Gastrocnemius medialis (tissue), 4 donors: ENCODE results near the gene MAPK12. TPM values are rescaled to one million over a fixed set of nuclear protein-coding genes. Genes with fewer than 3 reads are reported as not detected.

Source experiments
- ATAC-seq, 2 donors: fragments of 150-250 bp; one replicate each; pipeline ENCODE4 v1.9.1; 2016
- DNase-seq, 2 donors: peaks; one replicate each; pipeline ENCODE4 v3.0.0-alpha.2; 2019
- H3K27ac ChIP-seq, 4 donors: fragments of 200-600 bp; sonication (generic); 1 replicate in 1 of 4; 2 replicates in 3 of 4; pipeline ENCODE4 v1.5.1; 2016 to 2018; ENCODE audit warnings: mild to moderate bottlenecking in 2 of 4, moderate library complexity in 1 of 4
- H3K27me3 ChIP-seq, 3 donors: fragments of 200-600 bp; sonication (generic) in 2 of 3; 1 replicate in 1 of 3; 2 replicates in 2 of 3; pipeline versions ENCODE4 v1.5.1 to v1.6.0; 2016 to 2019; ENCODE audit warnings: mild to moderate bottlenecking in 1 of 3, moderate library complexity in 1 of 3
- H3K36me3 ChIP-seq, 2 donors: fragments of 200-600 bp; sonication (generic) in 1 of 2; one replicate each; pipeline ENCODE4 v1.5.1; 2017 to 2018
- H3K4me1 ChIP-seq, 2 donors: fragments of 200-600 bp; sonication (generic) in 1 of 2; one replicate each; pipeline ENCODE4 v1.5.1; 2016 to 2017; ENCODE audit warnings: mild to moderate bottlenecking in 2 of 2
- H3K4me3 ChIP-seq, 4 donors: fragments of 200-600 bp; sonication (generic) in 3 of 4; 1 replicate in 1 of 4; 2 replicates in 3 of 4; pipeline ENCODE4 v1.5.1; 2016 to 2019; ENCODE audit warnings: mild to moderate bottlenecking in 2 of 4
- H3K9me3 ChIP-seq, 3 donors: fragments of 200-600 bp; sonication (generic) in 2 of 3; 1 replicate in 1 of 3; 2 replicates in 2 of 3; pipeline ENCODE4 v1.5.1; 2016 to 2019
- POLR2A ChIP-seq, 2 donors: fragments of 450-650 bp; IDR thresholded peaks; one replicate each; pipeline ENCODE4 v1.6.1; 2017; ENCODE audit warnings: antibody characterized with exemption in 2 of 2, mild to moderate bottlenecking in 2 of 2, moderate library complexity in 2 of 2
- in situ Hi-C, 4 donors: fragments of 200-750 bp; cut with MboI; loops; one replicate each; pipeline versions ENCODE4 v1.15.0 to v1.8.0; 2017; ENCODE audit warnings: low sequenced_read_pairs in 4 of 4
- intact Hi-C: fragments of 100-400 bp; cut with DNase I; formaldehyde crosslinking; loops from one replicate; pipeline ENCODE4 v1.15.1; 2023; ENCODE audit warnings: low total_unique reads
- total RNA-seq, 4 donors: library from RNA; depleted of rRNA; stranded (reverse); fragments of >200 nt; gene quantifications; one replicate each; pipeline versions ENCODE4 v1.1.0 to v1.2.3, GENCODE V29; 2016
- TF ChIP-seq, protein P1 (sequence below), 5 experiments: fragments of 450-650 bp in 3 of 5; fragments of 200-600 bp in 2 of 5; sonication (generic) in 2 of 5; IDR thresholded peaks in 4 of 5; conservative IDR thresholded peaks in 1 of 5; 1 replicate in 4 of 5; 2 replicates in 1 of 5; pipeline ENCODE4 v1.5.1; 2016 to 2019; ENCODE audit warnings: antibody characterized with exemption in 5 of 5, mild to moderate bottlenecking in 3 of 5, moderate library complexity in 3 of 5

Gene MAPK12
- total RNA-seq, 4 donors from 2014 or later, result 126 to 290 (median 219) TPM

DNA sequence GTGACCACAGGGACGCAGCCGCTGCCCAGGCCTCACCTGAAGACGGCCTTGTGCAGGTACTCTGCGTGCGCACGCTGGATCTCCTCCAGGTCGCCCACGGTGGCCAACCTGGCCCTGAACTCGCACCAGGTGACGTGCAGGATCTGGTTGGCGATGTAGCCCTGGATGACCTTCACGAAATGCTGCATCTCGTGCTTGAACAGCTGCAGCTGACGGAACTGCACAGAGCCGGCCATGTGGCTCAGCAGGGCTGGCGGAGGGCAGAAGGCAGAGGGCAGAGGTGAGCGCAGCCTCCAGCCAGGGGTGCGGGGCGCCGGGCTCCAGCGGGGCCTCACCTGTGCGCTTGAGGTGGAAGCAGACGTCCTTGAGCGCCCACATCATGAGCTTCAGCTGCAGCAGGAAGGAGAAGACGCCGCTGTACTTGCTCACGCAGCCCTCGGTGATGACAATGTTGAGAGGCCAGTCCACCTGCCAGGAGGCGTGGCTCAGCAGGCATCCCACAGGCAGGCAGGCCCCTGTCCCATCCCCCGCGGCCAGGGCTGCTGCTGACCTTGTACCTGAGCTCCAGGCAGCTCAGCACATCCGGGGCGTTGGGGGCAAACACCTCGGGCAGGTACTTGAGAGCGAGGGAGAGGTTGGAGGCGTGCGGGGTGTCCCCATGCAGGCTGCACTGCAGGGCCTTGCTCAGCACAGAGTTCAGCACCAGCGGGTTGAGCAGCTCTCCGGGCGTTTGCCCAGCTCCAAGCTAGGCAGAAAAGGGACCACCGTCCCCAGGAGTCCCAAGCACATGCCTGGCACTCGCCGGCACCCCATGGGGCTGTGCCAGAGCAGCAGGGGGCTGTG, 43.1 kb downstream of the MAPK12 start:
- H3K36me3 ChIP-seq, result peaks cover 0 to 90% of the 10 kb centered on the region in 2 donors
- TF ChIP-seq, protein P1, sequence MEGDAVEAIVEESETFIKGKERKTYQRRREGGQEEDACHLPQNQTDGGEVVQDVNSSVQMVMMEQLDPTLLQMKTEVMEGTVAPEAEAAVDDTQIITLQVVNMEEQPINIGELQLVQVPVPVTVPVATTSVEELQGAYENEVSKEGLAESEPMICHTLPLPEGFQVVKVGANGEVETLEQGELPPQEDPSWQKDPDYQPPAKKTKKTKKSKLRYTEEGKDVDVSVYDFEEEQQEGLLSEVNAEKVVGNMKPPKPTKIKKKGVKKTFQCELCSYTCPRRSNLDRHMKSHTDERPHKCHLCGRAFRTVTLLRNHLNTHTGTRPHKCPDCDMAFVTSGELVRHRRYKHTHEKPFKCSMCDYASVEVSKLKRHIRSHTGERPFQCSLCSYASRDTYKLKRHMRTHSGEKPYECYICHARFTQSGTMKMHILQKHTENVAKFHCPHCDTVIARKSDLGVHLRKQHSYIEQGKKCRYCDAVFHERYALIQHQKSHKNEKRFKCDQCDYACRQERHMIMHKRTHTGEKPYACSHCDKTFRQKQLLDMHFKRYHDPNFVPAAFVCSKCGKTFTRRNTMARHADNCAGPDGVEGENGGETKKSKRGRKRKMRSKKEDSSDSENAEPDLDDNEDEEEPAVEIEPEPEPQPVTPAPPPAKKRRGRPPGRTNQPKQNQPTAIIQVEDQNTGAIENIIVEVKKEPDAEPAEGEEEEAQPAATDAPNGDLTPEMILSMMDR (IDR thresholded peaks at IDR 0.05 in 4 of 5, conservative IDR thresholded peaks at IDR 0.05 in 1 of 5), result no peak
- TF ChIP-seq POLR2A (IDR thresholded peaks at IDR 0.05), result no peak
- H3K4me3 ChIP-seq, result no peak overlapping the region
- intact Hi-C loops, result no loop called here
- DNase-seq (no peak), ATAC-seq (no peak)
- in situ Hi-C loops, result no loop called here
- H3K27ac ChIP-seq, result peak overlapping the region; percentile 31 to 61 (median 46)
- H3K9me3 ChIP-seq, result no peaks in the 10 kb centered on the region
- H3K4me1 ChIP-seq, result no peaks in the 10 kb centered on the region
- H3K27me3 ChIP-seq, result no peaks in the 10 kb centered on the region

- H3K9me3 ChIP-seq, result no peaks in the 10 kb centered on the region
- ATAC-seq, result no peak
- intact Hi-C loops, result no loop called here
- H3K4me3 ChIP-seq, result no peak overlapping the region
- in situ Hi-C loops, result no loop called here
- H3K36me3 ChIP-seq, result peaks cover 0 to 87% of the 10 kb centered on the region in 2 donors
- no peak for DNase-seq
- H3K27me3 ChIP-seq, result no peaks in the 10 kb centered on the region
- H3K27ac ChIP-seq, result no peak overlapping the region
- no peak for TF ChIP-seq POLR2A (IDR thresholded peaks at IDR 0.05)
- TF ChIP-seq, protein P1 (IDR thresholded peaks at IDR 0.05 in 4 of 5, conservative IDR thresholded peaks at IDR 0.05 in 1 of 5), result no peak
- no peaks in the 10 kb centered on the region for H3K4me1 ChIP-seq
Observed at GRCh38 chr22:50217543-50218152, 43.8 kb downstream of the MAPK12 start.

- DNase-seq (no peak), ATAC-seq (no peak)
- no peak overlapping the region for H3K4me3 ChIP-seq
- H3K9me3 ChIP-seq, result no peaks in the 10 kb centered on the region
- in situ Hi-C loops, result no loop called here
- no peaks in the 10 kb centered on the region for H3K4me1 ChIP-seq
- H3K27ac ChIP-seq, result no peak overlapping the region
- no peaks in the 10 kb centered on the region for H3K27me3 ChIP-seq
- TF ChIP-seq, protein P1 (IDR thresholded peaks at IDR 0.05 in 4 of 5, conservative IDR thresholded peaks at IDR 0.05 in 1 of 5), result no peak
- TF ChIP-seq POLR2A (IDR thresholded peaks at IDR 0.05), result no peak
- intact Hi-C loops, result no loop called here
- peaks cover 0 to 87% of the 10 kb centered on the region in 2 donors for H3K36me3 ChIP-seq
Observed at GRCh38 chr22:50216684-50217520, 44.6 kb downstream of the MAPK12 start.

DNA sequence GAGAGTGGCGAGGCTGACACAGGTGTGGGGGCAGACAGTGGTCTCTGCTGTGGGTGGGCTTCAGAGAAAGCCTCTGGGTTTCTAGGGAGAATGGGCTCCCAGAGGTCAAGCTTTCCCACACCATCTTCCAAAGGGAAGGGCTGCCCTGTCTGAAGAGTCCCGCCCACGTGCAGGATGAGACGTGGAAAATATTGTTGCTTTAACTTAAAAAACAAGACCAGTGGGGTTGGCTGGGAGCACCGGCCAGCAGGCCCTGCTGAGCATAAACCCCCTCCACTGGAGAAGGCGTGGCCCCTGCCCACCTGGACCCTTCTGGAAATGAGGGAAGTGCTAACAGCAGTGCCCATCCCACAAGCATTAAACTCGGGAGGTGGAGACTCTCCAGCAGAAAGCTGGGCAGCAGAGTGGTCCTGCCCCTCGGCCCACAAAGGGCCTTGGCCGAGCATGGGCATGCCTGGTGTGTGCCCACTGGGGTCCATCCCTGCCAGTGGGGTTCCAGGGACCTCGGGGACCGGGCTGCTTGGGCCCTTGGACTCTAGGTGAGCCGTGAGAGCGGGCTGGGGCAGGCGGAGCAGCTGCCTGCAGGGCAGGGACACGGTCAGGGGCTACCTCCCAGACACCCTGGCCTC, 45.3 kb downstream of the MAPK12 start:
- TF ChIP-seq POLR2A (IDR thresholded peaks at IDR 0.05), result no peak
- TF ChIP-seq, protein P1 (IDR thresholded peaks at IDR 0.05 in 4 of 5, conservative IDR thresholded peaks at IDR 0.05 in 1 of 5), result no peak
- no peak for DNase-seq
- Histone ChIP-seq H3K27ac (peak overlapping the region in 1 of 4 donors; percentile 43), H3K9me3 (no peaks in the 10 kb centered on the region), H3K4me3 (no peak overlapping the region), H3K4me1 (no peaks in the 10 kb centered on the region), H3K36me3 (peaks cover 0 to 82% of the 10 kb centered on the region in 2 donors), H3K27me3 (no peaks in the 10 kb centered on the region)
- intact Hi-C loops (no loop called here), in situ Hi-C loops (no loop called here)
- no peak for ATAC-seq
